Esophagus squamous epithelium (tissue), 5 donors: Measurements from ENCODE around the gene KRTAP5-11. TPM values are rescaled to one million over a fixed set of nuclear protein-coding genes. Genes with fewer than 3 reads are reported as not detected.

Source experiments
- DNase-seq: peaks from one replicate; lab custom pipeline; 2025; lab: John Stamatoyannopoulos, UW
- H3K27ac ChIP-seq, 4 donors: fragments of 200-600 bp; sonication (generic); one replicate each; pipeline ENCODE4 v1.5.1; 2016 to 2019; ENCODE audit warnings: mild to moderate bottlenecking in 1 of 4
- H3K27me3 ChIP-seq, 4 donors: fragments of 200-600 bp; sonication (generic); 1 replicate in 3 of 4; 2 replicates in 1 of 4; pipeline versions ENCODE4 v1.5.1 to v1.6.0; 2017 to 2021; ENCODE audit warnings: antibody characterized with exemption in 1 of 4
- H3K36me3 ChIP-seq, 3 donors: fragments of 200-600 bp; sonication (generic); one replicate each; pipeline ENCODE4 v1.5.1; 2016 to 2019
- H3K4me1 ChIP-seq, 3 donors: fragments of 200-600 bp; sonication (generic); one replicate each; pipeline ENCODE4 v1.5.1; 2017 to 2019
- H3K4me3 ChIP-seq, 4 donors: fragments of 200-600 bp; sonication (generic); 1 replicate in 3 of 4; 2 replicates in 1 of 4; pipeline ENCODE4 v1.5.1; 2016 to 2019; ENCODE audit warnings: mild to moderate bottlenecking in 2 of 4, moderate library complexity in 1 of 4
- H3K9me3 ChIP-seq, 3 donors: fragments of 200-600 bp; sonication (generic); one replicate each; pipeline ENCODE4 v1.5.1; 2016 to 2019
- POLR2A ChIP-seq, 4 donors: fragments of 450-650 bp; IDR thresholded peaks; one replicate each; pipeline ENCODE4 v1.6.1; 2017; ENCODE audit warnings: antibody characterized with exemption in 4 of 4, mild to moderate bottlenecking in 4 of 4, moderate library complexity in 3 of 4
- WGBS, 2 donors: methylation state at CpG; one replicate each; pipeline ENCODE4 v1.1.5; 2018; 5-methylcytosine and 5-hydroxymethylcytosine counted together
- intact Hi-C: fragments of 100-400 bp; cut with DNase I; formaldehyde crosslinking; loops from one replicate; pipeline ENCODE4 v1.15.0; 2022
- small RNA-seq, 4 donors: library from RNA; depleted of rRNA; stranded (forward); fragments of <200 nt; gene quantifications; one replicate each; pipeline ENCODE3, GENCODE V24; 2016
- total RNA-seq, 4 donors: library from RNA; depleted of rRNA; stranded (reverse); fragments of >200 nt; gene quantifications; one replicate each; pipeline ENCODE4 v1.1.0, GENCODE V29; 2016
- TF ChIP-seq, protein P1 (sequence below), 6 experiments: fragments of 450-650 bp in 4 of 6; fragments of 200-600 bp in 2 of 6; sonication (generic) in 2 of 6; IDR thresholded peaks; one replicate each; pipeline ENCODE4 v1.5.1; 2016 to 2019; ENCODE audit warnings: antibody characterized with exemption in 6 of 6, mild to moderate bottlenecking in 4 of 6, moderate library complexity in 4 of 6
- donor health status: DM: yes; HTN: yes; CAD: no.

The KRTAP5-11 gene
- total RNA-seq, 4 donors from 2014 or later = not detected

DNA sequence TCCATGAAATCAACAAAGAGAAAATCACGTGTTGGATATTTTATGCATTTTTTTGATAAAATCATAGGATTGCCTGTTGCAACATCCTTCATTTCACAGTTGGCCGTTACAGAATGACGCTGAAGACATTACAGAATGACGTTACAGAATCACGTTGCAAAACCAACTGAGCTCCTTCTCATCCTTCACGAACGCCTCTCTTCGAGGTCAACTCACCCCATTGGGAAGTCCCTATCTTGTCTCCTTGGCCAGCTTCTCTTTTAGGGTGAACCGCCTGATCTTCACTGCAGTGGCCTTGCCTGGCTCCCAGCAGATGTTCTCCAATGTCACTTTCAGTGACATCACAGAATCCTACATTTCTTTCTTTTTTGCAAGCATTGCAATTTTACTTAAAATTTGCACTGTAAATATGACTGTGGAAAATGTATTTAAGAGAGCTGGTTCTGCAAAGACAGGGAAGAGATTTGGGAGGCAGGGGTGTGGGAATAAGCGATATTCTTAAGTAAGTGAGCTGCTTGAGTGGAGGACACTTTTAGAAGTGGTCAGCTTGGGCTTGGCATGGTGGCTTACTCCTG is 50.6 kb downstream of the KRTAP5-11 start:
- no peak for DNase-seq
- Histone ChIP-seq H3K27me3 (no peaks in the 10 kb centered on the region), H3K9me3 (no peaks in the 10 kb centered on the region), H3K36me3 (no peaks in the 10 kb centered on the region), H3K4me3 (no peak overlapping the region), H3K4me1 (no peaks in the 10 kb centered on the region), H3K27ac (no peak overlapping the region)
- intact Hi-C loops = no loop called here
- WGBS, 2 donors = 76 to 77% methylated on average over 10 of the region's 10 CpGs
- TF ChIP-seq, protein P1, sequence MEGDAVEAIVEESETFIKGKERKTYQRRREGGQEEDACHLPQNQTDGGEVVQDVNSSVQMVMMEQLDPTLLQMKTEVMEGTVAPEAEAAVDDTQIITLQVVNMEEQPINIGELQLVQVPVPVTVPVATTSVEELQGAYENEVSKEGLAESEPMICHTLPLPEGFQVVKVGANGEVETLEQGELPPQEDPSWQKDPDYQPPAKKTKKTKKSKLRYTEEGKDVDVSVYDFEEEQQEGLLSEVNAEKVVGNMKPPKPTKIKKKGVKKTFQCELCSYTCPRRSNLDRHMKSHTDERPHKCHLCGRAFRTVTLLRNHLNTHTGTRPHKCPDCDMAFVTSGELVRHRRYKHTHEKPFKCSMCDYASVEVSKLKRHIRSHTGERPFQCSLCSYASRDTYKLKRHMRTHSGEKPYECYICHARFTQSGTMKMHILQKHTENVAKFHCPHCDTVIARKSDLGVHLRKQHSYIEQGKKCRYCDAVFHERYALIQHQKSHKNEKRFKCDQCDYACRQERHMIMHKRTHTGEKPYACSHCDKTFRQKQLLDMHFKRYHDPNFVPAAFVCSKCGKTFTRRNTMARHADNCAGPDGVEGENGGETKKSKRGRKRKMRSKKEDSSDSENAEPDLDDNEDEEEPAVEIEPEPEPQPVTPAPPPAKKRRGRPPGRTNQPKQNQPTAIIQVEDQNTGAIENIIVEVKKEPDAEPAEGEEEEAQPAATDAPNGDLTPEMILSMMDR (IDR thresholded peaks at IDR 0.05) = no peak
- TF ChIP-seq POLR2A (IDR thresholded peaks at IDR 0.05) = no peak

Small RNAs within 50 kb of the gene (small RNA-seq; reads per million reads assigned to genes)
- gene AP000867.1 = 0 reads per million in 4 donors
- gene KRTAP5-14P = 0 reads per million in 4 donors

Other genes with a start within 250 kb of the KRTAP5-11 start
- gene DHCR7, start 134.5 kb downstream of the KRTAP5-11 start, total RNA-seq = 10 to 100 TPM; 22.5 to 86.1 (median 36.5) TPM
- gene NADSYN1, start 129.7 kb downstream of the KRTAP5-11 start, total RNA-seq = 10 to 100 TPM; 62.0 to 81.3 (median 71.7) TPM
- gene KRTAP5-7, start 55.6 kb downstream of the KRTAP5-11 start, total RNA-seq = under 1 TPM in 1 of 4 donors, not detected in 3; 0.38 TPM
- gene KRTAP5-8, start 44.9 kb downstream of the KRTAP5-11 start, total RNA-seq = under 1 TPM in 1 of 4 donors, not detected in 3; 0.22 TPM
- gene KRTAP5-9, start 34.5 kb downstream of the KRTAP5-11 start, total RNA-seq = not detected
- gene KRTAP5-10, start 17.3 kb downstream of the KRTAP5-11 start, total RNA-seq = not detected